GM21390 (cell line): Measurements from ENCODE around the gene GABBR2.

Experiments
- ATAC-seq: cut with Tn5 transposase; IDR thresholded peaks from one replicate; pipeline ENCODE4 v1.9.1; 2021; ENCODE audit not compliant: unreplicated experiment

Gene GABBR2

DNA sequence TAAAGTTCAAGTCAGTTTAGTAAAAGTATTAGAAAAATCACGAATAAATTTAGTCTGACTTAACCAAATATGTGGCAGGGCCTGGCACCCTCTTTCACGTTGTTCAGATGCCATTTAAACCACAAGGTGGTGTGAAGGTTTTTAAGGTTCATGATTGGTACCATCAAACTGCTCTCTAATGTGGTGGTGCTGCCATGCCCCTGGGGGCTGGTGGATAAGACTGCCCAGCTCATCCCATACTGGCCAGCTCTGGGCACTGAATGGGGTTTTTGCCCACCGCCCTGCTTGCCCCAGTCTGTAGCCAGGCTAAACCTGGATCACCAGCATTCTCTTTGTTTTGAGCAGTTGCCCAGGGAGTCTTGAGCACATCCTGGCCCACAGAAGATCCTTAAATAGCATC is 159.3 kb downstream of the GABBR2 start:
- no peak for ATAC-seq

DNA sequence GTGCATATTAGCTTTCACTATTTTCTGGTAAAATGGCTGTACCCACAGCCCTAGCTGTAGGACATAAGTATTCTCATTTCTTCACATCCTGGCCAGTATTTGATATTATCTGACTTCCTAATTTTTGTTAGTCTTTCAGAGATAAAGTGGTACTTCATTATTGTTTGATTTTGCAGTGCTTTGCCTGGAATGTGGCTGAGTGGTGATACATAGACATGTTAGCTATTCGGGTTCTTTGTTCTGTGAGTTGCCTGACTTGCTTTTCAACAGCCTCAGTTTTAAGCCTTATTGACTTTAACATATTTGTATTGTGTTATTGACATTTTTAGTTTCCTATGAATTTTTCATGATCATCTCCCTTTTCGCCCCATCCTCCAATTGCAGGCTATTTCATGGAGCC is 161.1 kb downstream of the GABBR2 start:
- no peak for ATAC-seq

DNA sequence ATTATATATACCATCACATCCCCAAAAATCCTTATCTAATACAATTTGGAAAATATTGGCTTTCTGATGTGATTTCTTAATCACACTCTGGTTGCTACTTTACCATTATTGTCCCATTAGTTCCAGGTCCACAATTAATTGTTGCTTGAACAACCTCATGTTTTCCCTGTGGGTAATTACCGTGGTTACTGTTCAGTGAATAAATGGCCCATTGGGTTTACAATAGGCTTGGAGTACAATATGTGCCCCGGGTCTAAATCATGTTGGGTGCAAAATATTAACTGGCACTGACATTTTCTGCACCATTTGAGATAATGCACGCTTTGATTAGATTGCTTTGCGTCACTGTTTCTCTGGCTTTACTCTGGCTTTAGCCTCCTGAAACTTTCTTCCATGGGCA is 163.7 kb downstream of the GABBR2 start:
- ATAC-seq: no peak

DNA sequence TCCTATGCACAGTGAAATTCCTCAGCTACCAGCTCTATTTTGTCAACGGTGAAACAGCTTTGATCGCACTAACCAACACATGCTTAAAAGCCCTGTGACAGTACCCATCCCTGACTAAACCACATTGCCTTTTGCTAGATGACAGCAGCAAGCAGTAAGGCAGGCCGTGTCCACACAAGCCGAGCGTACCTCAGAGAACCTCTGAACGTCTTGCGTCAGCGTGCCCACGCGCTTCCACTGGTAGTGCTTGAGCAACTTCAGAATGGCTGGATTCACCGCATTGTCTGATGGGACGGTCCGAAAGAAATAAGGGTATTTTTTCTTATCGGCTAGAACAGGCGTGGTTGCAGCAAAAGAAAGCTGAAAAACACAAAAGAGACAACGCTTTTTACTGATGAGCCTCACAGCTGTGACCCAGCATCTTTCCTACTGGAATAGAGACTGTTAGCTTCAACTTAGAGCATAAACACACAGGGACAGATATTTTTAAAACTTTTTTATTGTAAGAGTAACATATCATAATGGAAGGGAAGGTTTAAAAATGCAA is 167.0 kb downstream of the GABBR2 start:
- ATAC-seq: no peak

DNA sequence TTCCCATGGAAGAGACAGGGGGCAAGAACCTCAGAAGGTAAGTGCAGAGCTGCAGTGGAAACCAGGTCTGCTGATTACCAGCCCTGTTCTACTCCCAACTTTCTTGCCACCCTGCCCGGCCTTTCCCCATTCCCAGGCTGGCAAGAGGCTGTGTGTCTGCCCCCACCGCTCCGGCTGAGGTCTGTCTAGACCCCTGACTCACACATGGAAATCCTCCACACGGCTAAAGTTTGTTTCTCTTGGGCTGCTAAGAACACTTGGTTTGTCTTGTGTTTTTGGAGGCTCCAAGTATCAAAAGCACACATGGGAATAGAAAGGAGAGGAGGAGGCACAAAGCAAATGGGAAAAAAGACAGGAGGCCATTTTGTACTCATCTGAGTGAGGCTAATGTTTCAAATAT is 168.3 kb downstream of the GABBR2 start:
- no peak for ATAC-seq

DNA sequence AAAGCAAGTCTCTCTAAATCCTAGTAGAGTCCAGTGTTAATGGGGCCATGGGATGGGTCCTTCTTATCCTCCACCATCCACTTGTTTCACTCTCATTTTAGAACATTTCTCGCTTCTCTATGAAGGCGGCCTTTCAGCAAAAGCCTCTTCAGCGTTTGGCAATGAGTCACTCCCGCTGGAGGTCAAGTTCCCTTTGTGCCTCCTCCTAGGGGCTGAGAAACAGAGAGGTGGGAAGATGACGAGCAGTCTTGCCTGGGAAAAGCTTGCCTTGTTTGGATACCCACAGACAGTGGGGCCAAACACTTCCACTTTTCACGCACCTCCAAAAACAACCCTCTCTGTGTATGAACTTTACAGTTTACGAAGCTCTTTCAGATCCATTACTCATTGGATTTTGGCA is 168.8 kb downstream of the GABBR2 start:
- ATAC-seq: no peak

DNA sequence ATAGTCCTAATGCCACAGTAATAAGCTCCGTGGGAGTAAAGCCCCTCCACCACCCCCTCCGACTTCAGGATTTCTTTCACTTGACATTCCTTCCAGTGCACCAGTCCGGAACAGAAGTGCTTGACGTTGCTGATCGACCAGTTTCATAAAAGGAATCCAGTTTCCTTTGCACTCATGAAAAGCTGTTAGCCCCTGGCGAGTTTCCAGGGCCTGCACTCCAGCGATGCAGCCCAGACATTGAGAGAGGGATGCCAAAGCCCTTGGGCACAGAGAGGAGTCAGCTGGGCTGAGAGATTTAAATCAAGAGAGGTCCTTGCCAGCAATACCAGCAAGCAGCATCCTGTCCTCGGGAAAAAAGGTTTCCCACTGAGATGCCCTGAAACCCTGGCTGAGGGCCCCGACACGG is 170.1 kb downstream of the GABBR2 start:
- ATAC-seq: no peak

DNA sequence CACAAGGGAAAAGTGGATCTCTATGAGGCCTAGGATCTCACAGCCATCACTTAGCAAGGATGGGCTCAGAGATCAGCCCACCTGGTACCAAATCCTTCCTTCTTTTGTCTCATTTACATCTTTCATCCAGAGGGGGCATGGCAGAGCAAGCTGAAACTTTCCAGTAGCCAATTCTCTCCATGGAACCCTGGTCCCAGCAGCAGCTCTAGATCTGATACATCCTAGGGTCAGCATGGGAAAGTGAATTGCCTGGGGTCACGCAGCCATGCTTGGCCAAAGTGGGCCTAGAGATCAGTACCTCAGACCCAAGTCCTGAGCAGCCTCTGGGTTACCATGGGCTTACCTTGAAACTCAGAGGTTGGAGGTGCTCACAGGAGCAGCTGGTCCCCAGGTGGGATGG is 170.5 kb downstream of the GABBR2 start:
- no peak for ATAC-seq

DNA sequence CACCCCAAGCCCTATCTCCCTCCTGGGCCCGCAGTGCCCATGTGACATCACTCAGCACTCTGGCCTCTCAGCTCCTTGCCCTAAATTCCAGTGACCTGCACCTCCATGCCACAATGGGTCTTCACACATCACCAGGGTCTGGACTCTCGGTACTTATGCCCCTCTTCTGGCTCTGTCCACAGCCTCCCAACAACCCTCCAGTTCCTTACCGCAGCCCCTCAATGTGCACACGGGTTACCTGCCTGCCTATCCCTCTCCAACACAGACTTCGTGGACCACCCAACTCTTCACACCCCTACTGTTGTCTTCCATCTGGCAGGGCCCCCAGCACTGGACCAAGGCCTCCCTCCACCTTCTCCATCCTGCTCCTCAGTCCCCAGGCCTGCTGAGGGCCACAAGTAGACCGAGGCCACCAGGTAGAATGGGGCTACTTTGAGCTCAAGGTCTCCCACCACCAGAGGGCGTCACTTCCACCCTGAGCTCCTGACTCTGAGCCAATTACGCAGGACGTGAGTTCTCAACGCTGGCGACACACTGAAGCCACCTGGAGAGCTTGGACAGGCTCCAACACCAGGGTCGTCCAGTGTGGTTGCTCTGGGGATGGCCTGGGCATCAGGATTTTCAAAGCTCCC is 172.1 kb downstream of the GABBR2 start:
- ATAC-seq: no peak

DNA sequence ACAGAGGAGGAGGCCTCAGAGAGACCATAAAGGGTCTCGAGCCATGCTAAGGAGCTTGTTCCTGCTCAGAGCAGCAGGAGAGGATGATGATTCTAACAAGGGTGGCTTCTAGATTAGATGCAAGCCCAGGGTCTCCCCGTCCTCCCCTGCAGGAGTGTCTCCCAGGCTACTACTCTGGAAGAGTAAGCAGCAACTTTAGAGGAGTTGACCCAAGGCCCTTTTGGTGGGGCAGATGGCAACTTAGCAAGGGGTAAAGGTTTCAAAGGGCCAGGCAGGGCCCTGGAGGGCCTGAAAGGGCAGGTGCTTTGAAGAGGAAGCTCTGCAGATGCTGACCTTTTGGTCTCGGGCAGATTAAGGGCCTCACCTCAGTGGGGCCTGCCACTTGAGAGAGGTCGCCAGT is 174.9 kb downstream of the GABBR2 start:
- ATAC-seq: no peak

DNA sequence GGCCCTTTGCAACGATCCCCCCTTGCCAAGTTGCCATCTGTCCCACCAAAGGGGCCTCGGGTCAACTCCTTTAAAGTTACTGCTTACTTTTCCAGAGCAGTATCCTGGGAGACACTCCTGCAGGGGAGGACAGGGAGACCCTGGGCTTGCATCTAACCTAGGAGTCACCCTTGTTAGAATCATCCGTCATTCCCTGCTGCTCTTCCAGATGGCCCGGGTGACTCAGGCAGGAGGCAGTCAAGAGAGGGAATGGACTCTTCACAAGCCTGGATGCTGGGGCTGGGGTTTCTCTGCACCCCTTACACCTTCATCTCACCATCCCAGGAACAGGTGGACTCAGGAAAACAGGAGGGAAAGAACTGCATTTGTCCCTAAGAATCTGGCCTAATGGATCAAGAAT is 175.6 kb downstream of the GABBR2 start:
- no peak for ATAC-seq

DNA sequence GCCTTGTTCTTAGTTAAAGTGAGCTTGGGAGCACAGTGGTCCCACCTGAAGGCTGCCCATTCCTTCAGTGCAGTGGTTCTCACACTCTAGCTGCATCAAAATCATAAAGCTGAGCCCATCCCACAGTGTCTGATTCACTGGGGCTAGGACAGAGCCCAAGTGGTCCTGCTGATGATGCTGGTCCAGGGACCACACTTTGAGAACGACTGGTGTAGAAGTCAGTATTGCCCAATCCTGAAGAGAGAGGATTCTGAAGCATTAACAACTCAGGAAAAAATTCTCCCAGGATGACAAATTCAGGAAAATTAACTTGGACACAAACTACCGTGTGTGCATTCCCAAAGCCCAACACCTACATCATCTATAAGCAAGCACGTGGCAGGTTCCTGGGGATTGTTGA is 176.2 kb downstream of the GABBR2 start:
- ATAC-seq: no peak

DNA sequence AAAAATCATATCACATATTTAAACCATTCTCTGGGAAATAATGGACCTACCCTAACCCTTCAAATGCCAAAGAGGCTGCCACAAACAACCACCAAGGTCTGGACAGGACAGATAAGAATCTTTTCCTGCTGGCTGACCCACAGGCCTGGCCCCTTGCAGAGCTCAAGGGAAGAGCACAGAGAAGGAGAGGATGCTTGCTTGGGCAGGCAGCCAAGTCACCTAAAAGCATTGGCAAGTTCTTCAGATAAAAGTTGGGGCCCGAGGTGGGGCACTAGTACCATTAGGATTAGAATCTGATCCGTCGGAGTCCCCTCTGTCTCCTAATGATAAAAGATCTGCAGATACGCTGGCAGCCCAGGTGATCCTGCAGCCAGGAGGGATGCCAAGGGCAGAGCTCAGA is 176.6 kb downstream of the GABBR2 start:
- no peak for ATAC-seq

DNA sequence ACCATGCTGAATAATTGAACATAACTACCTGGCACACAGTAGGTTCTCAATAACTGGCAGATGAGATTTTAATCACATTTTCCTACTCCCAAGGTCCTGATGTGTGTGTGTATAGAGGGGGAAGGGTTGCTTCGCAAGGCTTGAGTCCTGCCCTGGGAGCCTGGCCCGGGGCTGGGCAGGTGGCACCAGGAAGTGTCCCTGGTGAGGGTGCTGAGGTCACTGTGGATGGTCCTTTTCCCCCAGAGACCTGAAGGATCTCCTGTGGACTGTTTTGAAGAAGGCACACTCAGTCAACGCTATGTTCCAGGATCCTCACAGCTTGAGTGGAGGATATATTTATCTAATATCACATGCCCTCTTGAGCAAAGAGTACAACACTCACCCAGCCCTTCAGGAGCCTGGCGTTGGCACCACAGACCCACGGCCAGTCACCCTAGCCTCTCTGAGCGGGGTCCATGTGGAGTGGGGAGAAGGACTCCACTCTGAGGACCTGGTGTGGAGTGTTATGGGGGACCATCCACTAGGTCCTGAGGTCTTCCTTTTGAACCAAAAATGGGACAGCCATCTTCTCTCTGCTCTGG is 177.8 kb downstream of the GABBR2 start:
- ATAC-seq: no peak

DNA sequence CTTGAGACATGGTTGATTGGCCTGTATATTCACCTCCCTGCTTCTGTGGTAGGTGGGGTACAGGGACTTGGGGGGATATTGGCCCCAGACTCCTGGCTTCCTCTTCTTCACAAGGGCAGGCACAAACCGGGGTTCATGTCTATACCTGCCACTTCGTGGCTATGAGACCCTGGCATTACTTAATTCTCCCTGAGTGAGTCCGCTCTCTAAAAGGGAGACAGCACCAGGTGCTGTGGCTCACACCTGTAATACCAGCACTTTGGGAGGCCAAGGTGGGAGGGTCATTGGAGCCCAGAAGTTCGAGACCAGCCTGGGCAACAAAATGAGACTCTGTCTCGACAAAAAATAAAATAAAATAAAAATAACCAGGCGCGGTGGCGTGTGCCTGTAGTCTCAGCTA is 178.5 kb downstream of the GABBR2 start:
- no peak for ATAC-seq

DNA sequence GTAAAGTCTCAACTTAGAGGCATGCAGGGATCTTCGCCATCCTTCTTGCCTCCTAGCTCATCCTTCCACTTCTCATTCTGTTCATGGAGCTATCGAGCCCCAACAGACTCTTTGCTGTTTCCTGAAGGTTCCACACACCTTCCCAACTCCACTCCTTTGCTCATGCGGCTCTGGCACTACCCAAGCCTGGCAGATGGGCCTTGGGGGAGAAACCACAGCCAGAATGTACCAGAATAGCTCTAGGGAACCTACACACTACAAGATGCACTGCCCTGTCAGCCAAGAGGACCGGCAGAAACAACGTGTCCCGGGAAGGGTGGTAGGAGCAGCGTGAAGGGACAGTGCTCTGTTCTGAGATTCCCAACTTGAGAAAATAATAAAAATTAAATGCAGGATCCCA is 178.9 kb downstream of the GABBR2 start:
- no peak for ATAC-seq

DNA sequence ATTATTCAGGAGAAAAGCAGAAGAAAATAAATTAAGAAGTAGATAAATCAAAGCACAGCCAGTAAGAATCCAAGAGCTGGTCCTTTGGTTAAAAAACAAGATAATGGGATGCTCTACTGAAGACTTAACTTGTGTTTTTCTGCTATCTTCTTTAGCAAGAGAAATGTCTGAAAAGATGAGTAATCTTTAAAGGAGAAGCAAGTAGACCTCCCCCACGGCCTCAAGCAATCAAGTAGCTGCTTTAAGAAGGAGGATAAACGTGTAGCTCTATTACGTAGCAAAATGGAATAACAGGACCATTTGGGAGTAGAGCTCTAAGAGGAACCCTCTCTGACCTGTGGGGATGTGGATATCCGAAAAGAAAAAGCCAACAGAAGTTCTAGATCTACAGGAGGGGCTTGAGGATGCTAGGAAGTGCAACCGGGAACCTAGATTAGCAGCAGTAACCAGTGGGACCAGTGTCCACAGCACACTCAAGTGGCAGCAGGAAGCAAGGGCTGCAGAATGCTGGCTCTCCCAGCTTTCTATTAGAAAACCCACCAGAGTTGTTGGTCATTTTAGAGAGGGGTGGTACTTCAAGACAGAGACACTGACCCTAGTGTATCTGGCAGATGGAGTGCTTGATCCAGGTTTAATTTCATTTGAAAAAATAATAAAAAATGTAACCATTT is 185.4 kb downstream of the GABBR2 start:
- ATAC-seq: no peak

DNA sequence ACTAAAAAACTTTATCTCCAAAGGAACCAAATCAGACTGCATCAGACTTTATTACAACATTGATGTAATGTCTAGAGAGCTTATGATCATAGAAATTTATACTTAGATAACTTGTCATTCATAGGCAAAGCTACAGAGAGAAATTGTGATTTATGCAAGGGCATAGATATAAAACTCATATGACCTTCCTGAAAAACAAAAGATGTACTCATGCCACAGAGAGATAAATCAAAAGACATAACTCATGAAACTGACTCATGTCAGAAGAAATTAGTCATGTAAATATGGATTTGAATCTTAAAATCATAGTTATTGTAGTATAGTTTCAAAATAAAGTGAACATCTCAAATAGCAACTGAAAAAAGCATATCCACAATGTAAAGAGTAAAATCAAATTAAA is 186.2 kb downstream of the GABBR2 start:
- no peak for ATAC-seq

DNA sequence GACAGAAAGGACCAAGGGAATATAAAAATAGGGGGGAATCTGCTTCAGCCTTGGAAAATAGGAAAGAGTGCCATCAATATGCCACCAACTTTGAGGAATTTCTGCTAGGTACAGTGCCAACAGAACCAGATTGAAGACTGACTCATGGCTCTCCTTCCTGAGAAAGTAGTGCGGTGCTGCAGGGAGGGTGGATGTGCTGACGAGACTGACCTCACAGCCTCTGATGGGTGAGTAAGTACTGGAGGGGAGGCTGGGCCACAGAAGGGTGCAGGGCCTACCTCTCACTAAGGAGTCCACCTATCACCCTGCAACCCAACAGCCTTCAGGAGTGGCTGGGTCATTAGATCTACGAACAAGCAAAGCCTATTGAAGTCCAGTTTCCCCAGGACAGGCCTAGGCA is 187.6 kb downstream of the GABBR2 start:
- ATAC-seq: no peak

DNA sequence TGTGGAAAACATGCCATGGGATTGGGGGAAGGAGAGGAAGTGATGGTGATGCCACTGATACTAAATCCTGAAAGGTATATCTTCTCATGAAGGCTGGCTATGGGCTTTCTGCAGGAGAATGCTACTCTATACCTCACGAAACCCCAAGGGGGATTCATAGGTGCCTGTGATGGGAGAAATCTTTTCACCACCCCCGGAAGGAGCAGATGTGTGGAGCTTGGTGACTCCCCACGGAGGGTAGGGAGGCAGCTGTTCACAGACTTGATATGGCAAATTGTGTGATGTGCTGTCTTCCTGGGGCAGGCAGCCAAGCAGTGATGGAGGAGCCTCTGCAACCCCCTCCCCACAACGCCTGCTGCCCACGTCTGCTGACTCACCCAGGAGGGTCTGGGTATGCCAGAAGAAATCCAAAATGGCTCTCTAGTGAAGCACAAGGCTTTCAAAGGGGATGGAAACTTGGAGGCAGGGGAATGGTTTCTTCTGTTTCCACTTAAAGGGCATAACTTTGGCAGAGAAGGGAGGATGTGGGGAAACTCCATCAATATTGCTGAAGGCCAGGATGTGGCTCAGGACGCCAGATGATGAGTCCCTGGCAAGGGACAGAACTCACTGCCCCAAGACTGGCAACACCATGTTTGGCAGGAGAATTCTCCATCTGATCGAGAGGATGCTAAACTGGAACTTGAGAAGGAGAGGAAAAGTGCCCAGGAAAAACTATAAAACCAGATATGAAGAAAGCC is 188.3 kb downstream of the GABBR2 start:
- ATAC-seq: no peak

DNA sequence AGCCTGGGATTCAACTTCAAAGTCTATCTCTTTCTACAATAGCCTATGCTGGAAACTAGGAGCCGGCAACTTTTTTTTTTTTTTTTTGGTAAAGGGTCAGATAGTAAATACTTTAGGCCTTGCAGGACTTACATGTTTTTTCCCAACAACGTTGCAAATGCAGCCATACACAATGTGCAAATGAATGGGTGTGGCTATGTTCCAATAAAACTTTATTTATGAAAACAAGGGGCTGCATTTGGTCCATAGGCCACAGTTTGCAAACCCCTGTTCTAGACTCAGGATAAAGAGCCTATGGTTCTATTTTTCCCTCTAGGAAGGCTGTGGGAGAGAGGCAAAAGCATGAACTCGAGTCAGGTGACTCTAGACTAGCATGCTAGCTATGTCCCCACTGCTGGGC is 189.1 kb downstream of the GABBR2 start:
- ATAC-seq: no peak

DNA sequence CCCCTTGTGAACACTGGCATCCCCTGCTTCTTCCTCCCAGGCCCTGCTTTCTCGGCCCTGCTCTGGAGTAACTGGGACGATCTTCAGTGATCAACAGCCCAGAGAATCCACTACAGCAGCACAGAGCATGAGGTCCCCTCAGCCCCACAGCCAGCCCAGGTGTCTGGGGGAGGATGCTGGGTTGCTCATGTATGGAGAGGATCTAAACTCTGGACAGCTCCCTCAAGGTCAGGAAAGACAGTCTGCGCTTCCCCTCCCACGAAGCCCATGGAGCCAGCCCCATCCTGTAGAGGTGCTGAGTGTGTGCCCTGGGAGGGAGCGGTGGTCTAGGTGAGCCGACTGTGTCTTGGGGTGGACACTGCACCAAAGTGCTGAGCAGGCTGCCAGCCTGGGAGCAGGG is 190.2 kb downstream of the GABBR2 start:
- ATAC-seq: no peak
